Eye (tissue), 1 donor: Measurements from ENCODE around the gene XRCC6.
"Not testable (repeated sequence)": the region's sequence is repeated elsewhere in the genome, so short reads cannot be mapped to it uniquely, and the experiment has no call there.

ENCODE experiments used
- DNase-seq: peaks from one replicate; pipeline ENCODE4 v3.0.0-alpha.2; 2015

The XRCC6 gene

GRCh38 chr22:41621099-41621910, at the start of gene XRCC6:
TSS of gene XRCC6 (plus strand) at chr22:41621295. CDS start at chr22:41622005, 710 bp downstream.
- peak; percentile 100 for DNase-seq

GRCh38 chr22:41571786-41572185, 49.3 kb upstream of the XRCC6 start:
- no peak for DNase-seq

- DNase-seq: not testable (repeated sequence)
Observed at GRCh38 chr22:41572305-41572704, 48.8 kb upstream of the XRCC6 start.

- DNase-seq: no peak
Observed at GRCh38 chr22:41573677-41574076, 47.4 kb upstream of the XRCC6 start.

GRCh38 chr22:41574847-41575381, 46.2 kb upstream of the XRCC6 start:
- peak; percentile 24 for DNase-seq

DNA sequence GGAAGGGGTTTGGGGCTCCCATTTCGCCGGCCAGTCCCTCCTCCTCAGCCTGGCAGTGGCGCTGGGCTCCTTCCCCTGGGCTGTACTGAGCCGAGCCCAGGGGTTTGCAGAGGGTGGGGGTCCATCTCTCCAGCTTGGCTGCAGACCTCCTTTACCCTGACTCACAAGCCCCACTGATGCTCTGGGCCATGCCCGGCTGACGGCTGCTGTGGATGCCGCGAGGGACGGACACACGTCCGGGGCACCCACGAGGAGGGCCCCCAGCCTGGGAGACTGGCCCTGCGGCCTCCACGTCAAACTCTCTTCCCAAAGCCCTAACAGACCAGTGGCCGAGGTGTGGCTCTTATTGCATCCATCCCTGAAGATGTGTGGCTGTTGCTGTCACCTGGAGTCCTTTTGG, 45.6 kb upstream of the XRCC6 start:
- DNase-seq: no peak

- peak; percentile 70 for DNase-seq
Observed at GRCh38 chr22:41576877-41577276, 44.2 kb upstream of the XRCC6 start.

DNA sequence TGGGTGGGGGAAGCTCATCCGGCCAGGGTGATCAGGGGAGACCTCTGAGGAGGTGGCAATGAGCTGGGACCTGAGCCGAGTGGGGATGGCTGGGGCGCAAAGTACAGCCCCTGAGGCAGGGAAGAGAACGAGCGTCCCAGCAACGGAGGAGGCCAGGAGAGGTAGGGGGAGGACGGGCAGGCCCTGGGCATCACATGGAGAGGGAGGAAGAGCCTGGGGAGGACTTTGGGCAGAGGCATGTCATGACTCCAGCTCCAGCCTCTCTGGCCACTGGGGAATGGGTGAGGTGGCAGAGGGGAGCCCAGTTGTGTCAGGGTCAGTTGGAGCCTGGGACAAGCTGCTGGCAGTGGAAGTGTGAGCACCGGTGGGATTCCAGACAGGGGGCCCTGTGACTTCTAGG, 43.0 kb upstream of the XRCC6 start:
- DNase-seq: no peak

DNA sequence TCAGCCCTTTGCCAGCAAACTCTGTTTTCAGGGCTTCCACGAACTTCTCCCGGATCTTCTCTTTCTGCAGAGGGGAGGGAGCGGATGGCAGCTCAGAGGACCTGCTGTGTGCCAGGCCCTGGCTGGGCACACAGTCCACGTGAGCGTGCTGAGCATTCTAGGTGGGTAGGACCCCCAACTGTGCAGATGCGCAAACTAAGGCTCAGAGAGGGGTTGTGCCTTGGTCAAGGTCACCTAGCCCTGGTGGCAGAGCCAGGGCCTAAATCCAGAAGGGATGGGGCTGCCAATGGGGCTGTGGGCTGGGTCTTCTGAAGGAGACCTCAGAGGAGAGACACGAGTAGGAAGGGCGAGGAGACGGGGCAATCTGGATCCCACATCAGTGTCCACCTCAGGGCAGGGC, 42.3 kb upstream of the XRCC6 start:
- DNase-seq: no peak

DNA sequence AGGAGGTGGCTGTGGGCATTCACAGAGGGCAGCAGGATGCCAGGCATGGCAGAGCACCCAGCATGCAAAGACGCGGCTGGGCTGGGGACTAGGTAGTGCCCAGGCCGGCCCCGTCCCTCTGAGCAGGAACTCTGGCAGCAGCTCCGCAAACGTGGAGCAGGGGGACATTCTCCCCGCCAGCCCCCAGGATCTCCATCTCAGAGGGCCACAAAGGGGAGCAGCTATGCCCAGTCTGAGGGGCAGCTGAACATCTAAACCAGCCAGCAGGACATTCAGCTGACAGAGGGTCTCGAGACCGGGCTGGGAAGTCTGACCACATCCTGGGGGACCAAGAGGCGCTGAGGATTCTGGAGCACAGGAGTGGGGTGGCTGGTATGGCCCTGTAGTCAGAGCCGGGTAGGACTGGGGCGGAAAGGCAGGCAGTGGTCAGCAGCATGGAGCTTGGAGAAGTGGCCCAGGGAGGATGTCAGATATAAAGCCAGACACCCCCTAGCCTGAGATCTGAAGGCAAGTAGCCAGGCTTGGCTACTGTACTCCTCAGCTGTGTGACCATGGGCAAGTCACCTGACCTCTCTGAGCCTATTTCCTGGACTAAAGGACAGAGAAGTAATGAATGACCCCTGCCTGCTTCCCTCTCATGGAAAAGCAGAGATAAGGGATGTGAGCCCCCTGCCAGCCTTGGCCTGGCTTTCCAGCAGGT, 41.6 kb upstream of the XRCC6 start:
- no peak for DNase-seq

GRCh38 chr22:41579997-41580355, 41.1 kb upstream of the XRCC6 start:
- DNase-seq: no peak

- DNase-seq: no peak
Observed at GRCh38 chr22:41582694-41583093, 38.4 kb upstream of the XRCC6 start.

DNA sequence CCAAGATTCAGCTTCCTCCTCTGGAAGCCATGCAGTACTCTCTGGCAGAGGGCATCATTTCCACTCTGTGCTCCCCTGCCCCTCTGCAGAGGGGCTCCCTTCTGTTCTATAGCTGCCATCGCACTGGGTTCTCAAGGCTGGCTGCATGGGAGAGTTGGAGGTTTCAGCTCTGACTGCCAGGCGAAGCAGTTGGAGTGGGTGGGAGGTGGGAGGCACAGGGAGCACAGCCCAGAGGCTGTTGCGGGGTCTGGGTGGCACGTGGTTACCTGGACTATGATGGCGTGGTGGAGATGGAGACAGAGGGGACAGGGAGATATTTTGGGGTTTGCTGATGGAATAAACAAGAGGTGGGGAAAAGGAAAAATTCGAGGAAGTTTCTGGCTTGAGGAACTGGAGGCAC, 36.2 kb upstream of the XRCC6 start:
- DNase-seq: no peak

DNA sequence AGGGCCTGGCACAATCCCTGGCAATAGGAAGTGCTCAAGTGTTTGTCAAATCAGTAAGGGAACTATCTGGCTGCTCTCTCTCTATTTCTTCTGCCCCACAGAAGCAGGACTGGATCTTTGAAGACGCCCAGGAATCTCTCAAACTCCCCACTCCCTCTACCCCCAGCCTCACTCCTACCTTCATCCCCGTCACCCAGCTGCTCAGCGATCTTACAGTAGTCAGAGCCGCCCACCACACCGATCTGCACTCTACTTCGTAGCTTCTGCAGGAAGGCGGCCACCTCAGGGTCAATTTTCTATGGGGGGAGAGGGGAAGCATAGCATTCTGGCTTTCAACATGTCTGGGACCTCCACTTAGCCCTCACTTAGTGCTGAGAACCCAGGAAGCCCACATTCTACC, 35.2 kb upstream of the XRCC6 start:
- DNase-seq: no peak

DNA sequence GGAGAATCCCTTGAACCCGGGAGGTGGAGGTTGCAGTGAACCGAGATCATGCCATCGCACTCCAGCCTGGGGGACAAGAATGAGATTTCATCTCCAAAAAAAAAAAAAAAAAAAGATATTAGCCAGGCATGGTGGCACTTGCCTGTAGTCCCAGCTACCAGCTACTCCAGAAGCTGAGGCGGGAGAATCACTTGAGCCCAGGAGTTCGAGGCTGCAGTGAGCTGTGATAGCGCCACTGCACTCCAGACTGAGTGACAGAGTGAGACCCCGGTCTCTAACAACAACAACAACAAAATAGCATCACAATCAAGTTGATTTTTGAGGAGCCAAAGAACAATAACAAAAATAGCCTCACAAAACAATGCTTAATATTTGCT, 33.8 kb upstream of the XRCC6 start:
- DNase-seq: no peak

DNA sequence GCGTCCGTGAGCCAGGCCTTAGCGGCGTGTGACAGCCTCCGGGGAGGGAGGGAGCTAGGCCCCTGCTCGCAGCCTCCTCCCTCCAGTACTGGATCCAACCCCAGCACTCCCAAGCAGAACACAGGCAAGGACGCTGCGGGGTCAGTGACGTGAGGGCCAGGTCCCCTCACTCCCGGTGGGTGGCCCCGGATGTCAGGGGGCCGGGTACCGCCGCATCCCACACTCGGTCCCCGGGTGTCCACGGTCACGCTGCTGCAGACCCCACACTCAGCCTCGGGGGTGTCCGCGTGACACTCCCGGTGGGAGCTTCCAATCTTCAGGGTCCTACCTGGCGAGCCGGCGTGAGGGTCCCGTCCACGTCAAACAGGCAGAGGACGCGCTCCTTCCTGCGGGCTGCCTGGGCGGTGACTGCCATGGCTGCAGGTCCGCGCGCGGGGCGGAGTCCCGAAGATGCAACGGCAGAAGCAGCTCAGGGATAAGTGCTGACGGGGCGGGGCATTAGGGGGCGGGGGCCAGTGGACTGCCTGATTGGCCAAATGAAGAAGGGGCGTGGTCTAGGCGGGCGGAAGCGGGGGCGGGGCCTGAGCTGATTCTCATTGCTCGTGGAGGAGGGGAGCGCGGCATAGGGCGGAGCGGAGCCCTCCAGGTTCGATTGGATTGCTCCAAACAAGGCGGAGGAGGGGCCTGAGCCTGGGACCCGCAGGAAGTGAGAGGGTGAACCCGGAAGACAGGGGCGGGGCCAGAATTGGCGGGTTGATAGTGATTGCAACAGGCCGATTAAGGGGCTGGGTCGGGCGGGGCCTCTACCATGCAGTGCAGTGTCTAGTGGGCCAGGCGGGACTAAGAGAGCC, 31.5 kb upstream of the XRCC6 start, which contains the start of gene PMM1:
Gene PMM1, minus strand, starts transcription at position 450 of the 851 bp plus-strand sequence. Its CDS starts 35 bp downstream, at position 415.
- DNase-seq: peak; percentile 100

GRCh38 chr22:41593336-41593960, 27.6 kb upstream of the XRCC6 start:
- DNase-seq: not testable (repeated sequence)

GRCh38 chr22:41595703-41596102, 25.4 kb upstream of the XRCC6 start:
- DNase-seq: no peak

DNA sequence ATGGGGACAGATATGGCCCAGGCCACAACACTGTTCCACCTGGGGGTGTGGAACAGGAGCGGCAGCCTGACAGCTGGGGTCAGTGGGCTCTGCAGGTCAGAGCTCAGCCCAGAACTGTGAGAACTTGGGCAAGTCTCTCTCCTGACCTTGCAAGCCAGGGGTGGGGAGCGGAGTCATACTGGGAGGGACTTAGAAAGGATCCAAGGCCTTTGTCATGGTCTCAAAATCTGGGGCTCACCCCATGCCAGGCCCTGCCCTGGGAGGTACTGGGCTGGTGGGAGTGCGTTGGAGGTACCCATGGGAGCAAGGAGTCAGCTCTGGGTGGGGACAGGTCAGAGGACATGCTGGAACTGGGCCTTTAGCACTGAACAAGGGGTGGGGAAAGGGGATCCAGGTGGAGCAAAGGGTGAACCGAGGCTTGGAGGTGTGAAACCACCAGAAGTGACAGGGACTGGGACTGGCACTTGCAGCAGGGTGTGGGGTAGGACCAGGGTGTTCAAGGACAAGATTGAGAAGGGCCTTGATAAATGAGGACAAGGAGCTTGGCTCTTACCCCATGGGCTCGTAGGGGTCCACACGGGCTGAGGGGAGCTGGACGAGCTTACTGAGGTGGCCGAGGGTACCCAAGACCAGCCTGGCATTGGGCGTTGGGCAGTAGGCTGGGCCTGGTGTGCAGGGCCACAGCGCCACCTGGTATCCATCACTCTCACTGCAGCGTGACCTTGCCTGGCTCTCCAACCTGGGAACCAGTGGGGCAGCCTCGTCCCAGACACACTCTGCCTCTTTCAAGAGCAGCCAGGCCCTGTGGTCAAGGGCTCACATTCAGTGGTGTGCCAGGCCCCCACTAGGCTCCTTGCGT, 24.1 kb upstream of the XRCC6 start:
- peak; percentile 71 for DNase-seq

DNA sequence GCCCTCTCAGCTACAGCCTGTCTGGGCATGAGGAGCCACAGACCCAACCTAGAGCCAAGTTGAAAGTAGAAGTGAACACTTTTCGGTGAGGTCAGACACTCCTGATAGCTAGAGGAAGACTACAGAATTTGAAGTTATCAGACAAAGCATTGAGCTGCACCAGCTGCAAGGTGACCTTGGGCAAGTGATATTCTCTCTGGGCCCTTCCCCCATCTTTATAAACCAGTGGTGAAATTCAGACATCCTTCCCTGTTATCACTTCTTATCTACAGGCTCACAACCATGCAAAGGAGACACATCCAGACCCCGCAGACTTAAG, 23.5 kb upstream of the XRCC6 start:
- no peak for DNase-seq

GRCh38 chr22:41598081-41598480, 23.0 kb upstream of the XRCC6 start:
- DNase-seq: no peak
